GM20431 (cell line): Measurements from ENCODE around the gene NAT14.
"Not testable (repeated sequence)": the region's sequence is repeated elsewhere in the genome, so short reads cannot be mapped to it uniquely, and the experiment has no call there.

Experiments
- in situ Hi-C: fragments of 300-500 bp; cut with MseI, MboI; formaldehyde crosslinking; loops from one replicate; pipeline ENCODE4 v1.15.0; 2020; ENCODE audit warnings: low sequenced_read_pairs; ENCODE audit not compliant: unreplicated experiment

Gene NAT14

DNA sequence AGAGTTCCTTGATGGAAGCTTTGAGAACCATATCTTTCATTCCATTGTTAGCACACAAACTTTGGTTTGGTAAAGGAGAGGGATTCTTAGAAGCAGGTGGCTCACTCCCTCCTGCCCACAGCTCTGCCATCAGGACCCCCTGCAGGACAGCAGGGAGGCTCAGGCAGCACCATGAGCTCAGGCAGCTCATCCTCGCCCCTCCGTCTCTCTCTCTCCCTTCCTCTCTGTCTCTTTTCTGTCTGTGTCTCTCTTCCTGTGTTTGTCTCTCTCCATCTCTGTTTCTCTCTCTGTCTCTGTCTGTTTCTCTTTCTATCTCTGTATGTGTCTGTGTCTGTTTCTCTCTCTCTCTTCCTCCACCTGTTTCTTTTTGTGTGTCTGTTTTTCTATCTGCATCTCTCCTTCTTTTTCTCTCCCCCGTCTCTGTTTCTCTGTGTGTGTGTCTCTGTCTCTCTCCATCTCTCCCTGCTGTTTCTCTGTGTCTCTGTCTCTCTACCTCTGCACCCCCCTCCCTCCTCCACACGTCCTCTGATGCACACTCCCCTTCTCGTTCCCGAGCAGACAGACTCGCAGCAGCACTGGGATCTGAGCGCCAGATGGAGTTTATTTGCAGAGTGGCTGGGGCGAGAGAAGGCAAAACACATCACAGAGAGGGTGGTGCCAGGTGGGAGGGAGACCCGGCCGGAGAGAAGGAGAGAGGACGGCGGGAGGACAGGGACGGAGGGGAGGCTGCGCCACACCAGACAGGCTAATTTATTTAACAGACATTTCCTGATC is 43.2 kb downstream of the NAT14 start:
- in situ Hi-C loops, result no loop called here

DNA sequence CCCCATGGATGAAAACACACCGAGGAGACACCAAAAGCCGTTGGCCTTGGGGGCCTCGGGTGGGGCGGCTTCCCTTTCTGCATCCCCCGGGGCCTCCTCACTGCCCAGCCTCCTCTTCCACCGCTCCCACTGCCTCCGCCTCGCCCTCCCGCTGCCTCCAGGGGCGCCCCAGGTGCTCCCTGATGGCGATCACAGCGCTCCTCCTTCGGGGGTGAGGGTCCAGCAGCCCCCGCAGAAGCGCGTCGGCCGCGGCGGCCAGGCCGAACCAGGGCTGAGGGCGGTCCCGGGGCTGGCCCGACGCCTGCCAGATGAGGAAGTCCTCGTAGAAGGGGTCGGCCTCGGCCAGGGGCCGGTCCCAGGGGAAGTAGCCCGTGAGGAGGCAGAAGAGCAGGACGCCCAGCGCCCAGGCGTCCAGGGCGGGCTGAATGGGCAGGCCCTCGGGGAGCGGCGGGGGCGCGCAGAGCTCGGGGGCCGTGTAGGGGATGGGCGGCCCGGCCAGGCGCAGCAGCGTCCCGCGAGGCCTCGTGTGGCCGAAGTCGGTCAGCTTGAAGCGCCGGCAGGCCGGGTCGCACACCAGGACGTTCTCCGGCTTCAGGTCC is 44.7 kb downstream of the NAT14 start:
- in situ Hi-C loops, result no loop called here

DNA sequence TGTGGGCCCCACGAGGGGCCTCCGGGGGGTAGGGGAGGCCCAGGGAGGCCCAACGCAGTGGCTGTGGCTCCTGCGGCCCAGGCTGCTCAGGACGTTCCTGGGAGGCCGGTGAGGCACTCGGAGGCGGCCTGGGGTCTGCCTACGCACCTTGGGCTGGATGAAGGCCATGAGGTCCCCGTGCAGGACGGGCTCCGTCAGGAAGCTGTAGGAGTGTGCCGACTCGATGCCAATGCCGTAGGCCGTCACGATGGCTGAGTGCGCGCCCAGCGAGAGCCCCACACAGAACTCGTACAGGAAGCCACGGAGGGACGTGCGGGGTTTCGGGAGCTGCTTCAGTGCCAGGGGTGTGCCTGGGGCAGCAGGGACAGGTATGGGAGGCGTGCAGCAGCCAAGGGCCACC is 46.0 kb downstream of the NAT14 start:
- in situ Hi-C loops, result no loop called here

DNA sequence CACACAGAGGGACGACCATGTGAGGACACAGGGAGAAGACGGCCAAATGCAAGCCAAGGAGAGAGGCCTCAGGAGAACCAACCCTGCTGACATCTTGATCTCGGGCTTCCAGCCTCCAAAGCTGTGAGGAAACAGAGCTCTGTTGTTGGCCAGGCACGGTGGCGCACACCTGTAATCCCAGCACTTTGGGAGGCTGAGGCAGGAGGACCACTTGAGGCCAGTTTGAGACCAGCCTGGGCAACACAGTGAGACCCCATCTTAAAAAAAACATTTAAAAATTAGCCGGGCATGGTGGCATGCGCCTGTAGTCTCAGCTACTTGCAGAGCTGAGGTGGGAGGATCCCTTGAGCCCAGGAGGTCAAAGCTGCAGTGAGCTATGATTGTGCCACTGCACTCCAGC is 49.3 kb downstream of the NAT14 start:
- in situ Hi-C loops, result not testable (repeated sequence)

- in situ Hi-C loops, result no loop called here
Measured at GRCh38 chr19:55535173-55535964, 50.4 kb downstream of the NAT14 start.

GRCh38 chr19:55535965-55536350 is 51.0 kb downstream of the NAT14 start:
- in situ Hi-C loops, result no loop called here

DNA sequence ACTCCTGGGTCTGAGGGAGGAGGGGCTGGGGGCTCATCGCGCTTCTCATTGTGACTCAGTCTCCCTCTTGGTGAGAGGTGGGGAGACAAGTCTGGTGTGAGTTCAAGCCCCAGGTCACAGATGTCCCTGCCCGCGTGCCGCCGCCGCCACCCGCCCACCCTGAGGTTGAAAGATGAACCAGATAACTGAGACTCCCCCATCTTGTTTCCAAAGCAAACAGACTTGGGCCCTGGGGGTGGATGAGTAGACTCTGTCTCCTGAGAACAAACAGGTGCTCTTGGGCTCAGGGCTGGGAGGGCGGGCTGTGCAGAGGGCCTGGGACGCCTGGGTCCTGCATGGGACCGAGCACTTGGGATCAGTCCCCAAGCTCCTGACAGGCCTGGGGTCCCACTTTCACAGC is 51.4 kb downstream of the NAT14 start:
- in situ Hi-C loops, result no loop called here
